AG09309 (cell line): ENCODE measurements around the gene EIF2B2.

Source experiments
- DNase-seq: peaks from one replicate; pipeline ENCODE4 v3.0.0-alpha.2; 2010; ENCODE audit warnings: low read depth
- H3K4me3 ChIP-seq: 2 replicates; pipeline ENCODE4 v1.5.1; 2011; ENCODE audit warnings: mild to moderate bottlenecking, low read depth, low read length, moderate library complexity; ENCODE audit not compliant: control insufficient read depth
- CTCF ChIP-seq: IDR thresholded peaks from 2 replicates; pipeline ENCODE4 v1.5.1; 2011; ENCODE audit warnings: mild to moderate bottlenecking, low read depth, low read length, inconsistent platforms; ENCODE audit not compliant: insufficient read depth, control insufficient read depth; ENCODE audit errors: missing control alignments

EIF2B2 gene

GRCh38 chr14:74956280-74957072 is 46.2 kb upstream of the EIF2B2 start:
- TF ChIP-seq CTCF, result no peak
- H3K4me3 ChIP-seq, result no peak overlapping the region
- no peak for DNase-seq

GRCh38 chr14:74959596-74960180 is 43.0 kb upstream of the EIF2B2 start:
- no peak for TF ChIP-seq CTCF
- no peak for DNase-seq
- H3K4me3 ChIP-seq, result no peak overlapping the region

GRCh38 chr14:74960736-74961135 is 42.0 kb upstream of the EIF2B2 start:
- TF ChIP-seq CTCF, result no peak
- H3K4me3 ChIP-seq, result no peak overlapping the region
- DNase-seq, result no peak

GRCh38 chr14:74961238-74961911 is 41.3 kb upstream of the EIF2B2 start:
- DNase-seq, result no peak
- TF ChIP-seq CTCF, result no peak
- H3K4me3 ChIP-seq, result no peak overlapping the region

GRCh38 chr14:74962046-74962445 is 40.7 kb upstream of the EIF2B2 start:
- DNase-seq, result no peak
- H3K4me3 ChIP-seq, result no peak overlapping the region
- no peak for TF ChIP-seq CTCF

GRCh38 chr14:74962493-74962892 is 40.2 kb upstream of the EIF2B2 start:
- DNase-seq, result no peak
- H3K4me3 ChIP-seq, result no peak overlapping the region
- no peak for TF ChIP-seq CTCF
